K562 (cell line): Measurements from ENCODE around the gene JSRP1. TPM values are rescaled to one million over a fixed set of nuclear protein-coding genes. Genes with fewer than 3 reads are reported as not detected.

Experiments
- KLF16 ChIP-seq: IDR thresholded peaks from 2 replicates; pipeline ENCODE4 v1.6.1; 2016; ENCODE audit warnings: antibody characterized with exemption
- NCOA1 ChIP-seq: fragments of 450-650 bp; IDR thresholded peaks from 2 replicates; pipeline ENCODE4 v1.6.1; 2016; ENCODE audit warnings: low read depth
- PTBP1 ChIP-seq: fragments of 200-400 bp; formaldehyde crosslinking; IDR thresholded peaks from 2 replicates; pipeline ENCODE4 v1.6.1; 2017; ENCODE audit warnings: low read depth, low read length
- RFX1 ChIP-seq: fragments of 450-650 bp; IDR thresholded peaks from 2 replicates; pipeline ENCODE4 v1.6.1; 2016; ENCODE audit warnings: mild to moderate bottlenecking, moderate library complexity
- YY1 ChIP-seq, 3 experiments: IDR thresholded peaks; 2 replicates each; pipeline ENCODE4 v1.6.1; 2011; ENCODE audit warnings: low read length in 2 of 3, mild to moderate bottlenecking in 2 of 3, moderate library complexity in 2 of 3, borderline replicate concordance in 1 of 3, control low read depth in 1 of 3, low read depth in 1 of 3; ENCODE audit not compliant: insufficient read depth in 3 of 3, insufficient replicate concordance in 2 of 3, control insufficient read depth in 1 of 3, insufficient read length in 1 of 3; ENCODE audit errors: extremely low read depth in 1 of 3
- ZKSCAN3 ChIP-seq: fragments of 250-450 bp; sonication (Bioruptor Pico); IDR thresholded peaks from 2 replicates; pipeline ENCODE4 v1.4.0; 2020
- ZNF311 ChIP-seq: fragments of 250-450 bp; sonication (Bioruptor Pico); IDR thresholded peaks from 2 replicates; pipeline ENCODE4 v1.4.0; 2020; ENCODE audit warnings: mild to moderate bottlenecking, moderate library complexity
- ZNF445 ChIP-seq: fragments of 250-450 bp; sonication (Bioruptor Pico); IDR thresholded peaks from 2 replicates; pipeline ENCODE4 v1.4.0; 2020; ENCODE audit warnings: low read depth, mild to moderate bottlenecking, moderate library complexity
- polyA plus RNA-seq, 8 experiments: library from polyadenylated mRNA; depleted of rRNA in 4 of 8; stranded (reverse) in 5 of 8; unstranded in 3 of 8; fragments of >200 nt; fragmentation: Nextera tagmentation in 2 of 8; fragmentation: Illumina TruSeq in 1 of 8; extraction: Ambion mirVana in 2 of 8; extraction: Trizol in 1 of 8; gene quantifications; 2 replicates each; pipeline versions ENCODE4 v1.2.1 to v1.2.3, GENCODE V29; 2011 to 2014; ENCODE audit warnings: inconsistent platforms in 1 of 8, missing spikeins in 1 of 8
- total RNA-seq, 7 experiments: library from RNA; depleted of rRNA in 6 of 7; stranded (reverse); fragments of >200 nt in 6 of 7; fragmentation: Illumina TruSeq in 2 of 7; extraction: Trizol in 2 of 7; gene quantifications; 2 replicates each; pipeline versions ENCODE4 v1.2.1 to v1.2.3, GENCODE V29; 2011 to 2021; ENCODE audit warnings: low replicate concordance in 1 of 7
- TF ChIP-seq, protein P1 (sequence below), 2 experiments: IDR thresholded peaks; 2 replicates each; pipeline ENCODE4 v1.6.1; 2011; ENCODE audit warnings: borderline replicate concordance in 1 of 2, control low read depth in 1 of 2, low read depth in 1 of 2, low read length in 1 of 2, mild to moderate bottlenecking in 1 of 2, mixed read lengths in 1 of 2, moderate library complexity in 1 of 2; ENCODE audit not compliant: insufficient read depth in 1 of 2, insufficient read length in 1 of 2, poor library complexity in 1 of 2, severe bottlenecking in 1 of 2; ENCODE audit errors: extremely low read depth in 1 of 2
- TF ChIP-seq, protein P2 (sequence below): sonication (generic); formaldehyde crosslinking; IDR thresholded peaks from 2 replicates; pipeline ENCODE4 v1.8.1; 2023; ENCODE audit warnings: mild to moderate bottlenecking, missing genetic modification reagents
- TF ChIP-seq, protein P3 (sequence below), 2 experiments: fragments of 450-650 bp; conservative IDR thresholded peaks; 2 replicates each; pipeline ENCODE4 v1.6.1; 2017; ENCODE audit warnings: mild to moderate bottlenecking in 2 of 2, moderate library complexity in 2 of 2
- TF ChIP-seq, protein P4 (sequence below): fragments of 450-650 bp; IDR thresholded peaks from 2 replicates; pipeline ENCODE4 v1.6.1; 2016; ENCODE audit warnings: low read depth

Gene JSRP1
- total and polyA plus RNA-seq, 9 of the 15 experiments (the other 6 are each of a cell fraction or from before 2014, with no cell fraction given) = 0.08 to 1.2 (median 0.51) TPM; not detected in 4

DNA sequence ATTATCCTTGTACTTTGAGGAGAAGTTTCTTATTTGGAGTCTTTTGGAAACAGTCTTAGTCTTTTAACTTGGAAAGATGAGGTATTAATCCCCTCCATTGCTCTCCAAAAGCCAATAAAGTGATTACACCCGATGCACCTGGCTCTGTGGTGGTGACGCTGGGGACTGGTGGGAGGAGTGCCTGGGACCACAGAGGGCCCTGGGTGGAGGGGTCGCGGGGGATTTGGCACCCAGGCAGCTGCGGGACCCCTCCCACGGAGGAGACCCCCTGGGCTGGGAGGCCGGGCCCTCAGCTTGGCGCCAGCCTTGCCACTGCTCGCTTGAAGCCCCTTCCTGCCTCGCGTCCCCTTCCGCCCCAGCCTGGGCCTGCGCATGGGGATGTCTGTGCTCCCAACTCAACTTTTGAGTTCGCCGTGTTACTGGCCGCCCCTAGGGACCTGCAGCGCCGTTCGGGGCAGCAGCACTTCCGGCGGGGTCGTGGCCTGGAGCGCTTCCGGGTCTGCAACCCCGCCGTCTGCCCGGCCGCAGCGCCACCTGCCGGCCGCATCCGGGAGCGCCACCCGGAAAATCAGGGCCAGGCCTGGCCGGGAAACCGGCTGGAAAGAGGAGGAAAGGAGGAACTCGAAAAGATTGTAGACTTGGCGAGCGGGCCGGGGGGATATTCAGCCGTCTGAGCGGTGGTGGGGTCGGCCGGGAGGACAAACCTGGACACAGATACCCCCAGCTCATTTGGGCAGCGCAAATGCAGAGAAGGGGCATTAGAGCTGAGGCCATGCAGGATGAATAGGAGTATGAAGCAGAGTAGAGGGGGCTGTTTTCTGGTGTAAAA is 17.4 kb upstream of the JSRP1 start (continued):
- TF ChIP-seq, protein P1, sequence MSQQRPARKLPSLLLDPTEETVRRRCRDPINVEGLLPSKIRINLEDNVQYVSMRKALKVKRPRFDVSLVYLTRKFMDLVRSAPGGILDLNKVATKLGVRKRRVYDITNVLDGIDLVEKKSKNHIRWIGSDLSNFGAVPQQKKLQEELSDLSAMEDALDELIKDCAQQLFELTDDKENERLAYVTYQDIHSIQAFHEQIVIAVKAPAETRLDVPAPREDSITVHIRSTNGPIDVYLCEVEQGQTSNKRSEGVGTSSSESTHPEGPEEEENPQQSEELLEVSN (IDR thresholded peaks at IDR 0.05; ENCODE audit: borderline replicate concordance in 1 of 2, extremely low read depth in 1 of 2, insufficient read depth in 1 of 2, insufficient read length in 1 of 2, low read depth in 1 of 2, low read length in 1 of 2, poor library complexity in 1 of 2, severe bottlenecking in 1 of 2) = no peak
- peak; percentile 39; the same call in 1 of the 2 replicates for TF ChIP-seq KLF16
- TF ChIP-seq ZKSCAN3 = no peak
- TF ChIP-seq, protein P2, sequence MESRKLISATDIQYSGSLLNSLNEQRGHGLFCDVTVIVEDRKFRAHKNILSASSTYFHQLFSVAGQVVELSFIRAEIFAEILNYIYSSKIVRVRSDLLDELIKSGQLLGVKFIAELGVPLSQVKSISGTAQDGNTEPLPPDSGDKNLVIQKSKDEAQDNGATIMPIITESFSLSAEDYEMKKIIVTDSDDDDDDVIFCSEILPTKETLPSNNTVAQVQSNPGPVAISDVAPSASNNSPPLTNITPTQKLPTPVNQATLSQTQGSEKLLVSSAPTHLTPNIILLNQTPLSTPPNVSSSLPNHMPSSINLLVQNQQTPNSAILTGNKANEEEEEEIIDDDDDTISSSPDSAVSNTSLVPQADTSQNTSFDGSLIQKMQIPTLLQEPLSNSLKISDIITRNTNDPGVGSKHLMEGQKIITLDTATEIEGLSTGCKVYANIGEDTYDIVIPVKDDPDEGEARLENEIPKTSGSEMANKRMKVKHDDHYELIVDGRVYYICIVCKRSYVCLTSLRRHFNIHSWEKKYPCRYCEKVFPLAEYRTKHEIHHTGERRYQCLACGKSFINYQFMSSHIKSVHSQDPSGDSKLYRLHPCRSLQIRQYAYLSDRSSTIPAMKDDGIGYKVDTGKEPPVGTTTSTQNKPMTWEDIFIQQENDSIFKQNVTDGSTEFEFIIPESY = peak; percentile 78
- peak; percentile 43; the same call in 1 of the 2 replicates for TF ChIP-seq PTBP1
- TF ChIP-seq YY1 (IDR thresholded peaks at IDR 0.05; ENCODE audit: borderline replicate concordance in 1 of 3, control insufficient read depth in 1 of 3, extremely low read depth in 1 of 3, insufficient read depth in 3 of 3, insufficient read length in 1 of 3, insufficient replicate concordance in 2 of 3, low read depth in 1 of 3, low read length in 2 of 3) = peak in 2 of 3 experiments; percentile 46 to 60
- no peak for TF ChIP-seq RFX1
- TF ChIP-seq, protein P3, sequence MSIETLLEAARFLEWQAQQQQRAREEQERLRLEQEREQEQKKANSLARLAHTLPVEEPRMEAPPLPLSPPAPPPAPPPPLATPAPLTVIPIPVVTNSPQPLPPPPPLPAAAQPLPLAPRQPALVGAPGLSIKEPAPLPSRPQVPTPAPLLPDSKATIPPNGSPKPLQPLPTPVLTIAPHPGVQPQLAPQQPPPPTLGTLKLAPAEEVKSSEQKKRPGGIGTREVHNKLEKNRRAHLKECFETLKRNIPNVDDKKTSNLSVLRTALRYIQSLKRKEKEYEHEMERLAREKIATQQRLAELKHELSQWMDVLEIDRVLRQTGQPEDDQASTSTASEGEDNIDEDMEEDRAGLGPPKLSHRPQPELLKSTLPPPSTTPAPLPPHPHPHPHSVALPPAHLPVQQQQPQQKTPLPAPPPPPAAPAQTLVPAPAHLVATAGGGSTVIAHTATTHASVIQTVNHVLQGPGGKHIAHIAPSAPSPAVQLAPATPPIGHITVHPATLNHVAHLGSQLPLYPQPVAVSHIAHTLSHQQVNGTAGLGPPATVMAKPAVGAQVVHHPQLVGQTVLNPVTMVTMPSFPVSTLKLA (conservative IDR thresholded peaks at IDR 0.05) = peak; percentile 54 to 83; a peak in 3 of 4 replicates
- TF ChIP-seq NCOA1 = peak; percentile 54; the same call in 1 of the 2 replicates
- TF ChIP-seq, protein P4, sequence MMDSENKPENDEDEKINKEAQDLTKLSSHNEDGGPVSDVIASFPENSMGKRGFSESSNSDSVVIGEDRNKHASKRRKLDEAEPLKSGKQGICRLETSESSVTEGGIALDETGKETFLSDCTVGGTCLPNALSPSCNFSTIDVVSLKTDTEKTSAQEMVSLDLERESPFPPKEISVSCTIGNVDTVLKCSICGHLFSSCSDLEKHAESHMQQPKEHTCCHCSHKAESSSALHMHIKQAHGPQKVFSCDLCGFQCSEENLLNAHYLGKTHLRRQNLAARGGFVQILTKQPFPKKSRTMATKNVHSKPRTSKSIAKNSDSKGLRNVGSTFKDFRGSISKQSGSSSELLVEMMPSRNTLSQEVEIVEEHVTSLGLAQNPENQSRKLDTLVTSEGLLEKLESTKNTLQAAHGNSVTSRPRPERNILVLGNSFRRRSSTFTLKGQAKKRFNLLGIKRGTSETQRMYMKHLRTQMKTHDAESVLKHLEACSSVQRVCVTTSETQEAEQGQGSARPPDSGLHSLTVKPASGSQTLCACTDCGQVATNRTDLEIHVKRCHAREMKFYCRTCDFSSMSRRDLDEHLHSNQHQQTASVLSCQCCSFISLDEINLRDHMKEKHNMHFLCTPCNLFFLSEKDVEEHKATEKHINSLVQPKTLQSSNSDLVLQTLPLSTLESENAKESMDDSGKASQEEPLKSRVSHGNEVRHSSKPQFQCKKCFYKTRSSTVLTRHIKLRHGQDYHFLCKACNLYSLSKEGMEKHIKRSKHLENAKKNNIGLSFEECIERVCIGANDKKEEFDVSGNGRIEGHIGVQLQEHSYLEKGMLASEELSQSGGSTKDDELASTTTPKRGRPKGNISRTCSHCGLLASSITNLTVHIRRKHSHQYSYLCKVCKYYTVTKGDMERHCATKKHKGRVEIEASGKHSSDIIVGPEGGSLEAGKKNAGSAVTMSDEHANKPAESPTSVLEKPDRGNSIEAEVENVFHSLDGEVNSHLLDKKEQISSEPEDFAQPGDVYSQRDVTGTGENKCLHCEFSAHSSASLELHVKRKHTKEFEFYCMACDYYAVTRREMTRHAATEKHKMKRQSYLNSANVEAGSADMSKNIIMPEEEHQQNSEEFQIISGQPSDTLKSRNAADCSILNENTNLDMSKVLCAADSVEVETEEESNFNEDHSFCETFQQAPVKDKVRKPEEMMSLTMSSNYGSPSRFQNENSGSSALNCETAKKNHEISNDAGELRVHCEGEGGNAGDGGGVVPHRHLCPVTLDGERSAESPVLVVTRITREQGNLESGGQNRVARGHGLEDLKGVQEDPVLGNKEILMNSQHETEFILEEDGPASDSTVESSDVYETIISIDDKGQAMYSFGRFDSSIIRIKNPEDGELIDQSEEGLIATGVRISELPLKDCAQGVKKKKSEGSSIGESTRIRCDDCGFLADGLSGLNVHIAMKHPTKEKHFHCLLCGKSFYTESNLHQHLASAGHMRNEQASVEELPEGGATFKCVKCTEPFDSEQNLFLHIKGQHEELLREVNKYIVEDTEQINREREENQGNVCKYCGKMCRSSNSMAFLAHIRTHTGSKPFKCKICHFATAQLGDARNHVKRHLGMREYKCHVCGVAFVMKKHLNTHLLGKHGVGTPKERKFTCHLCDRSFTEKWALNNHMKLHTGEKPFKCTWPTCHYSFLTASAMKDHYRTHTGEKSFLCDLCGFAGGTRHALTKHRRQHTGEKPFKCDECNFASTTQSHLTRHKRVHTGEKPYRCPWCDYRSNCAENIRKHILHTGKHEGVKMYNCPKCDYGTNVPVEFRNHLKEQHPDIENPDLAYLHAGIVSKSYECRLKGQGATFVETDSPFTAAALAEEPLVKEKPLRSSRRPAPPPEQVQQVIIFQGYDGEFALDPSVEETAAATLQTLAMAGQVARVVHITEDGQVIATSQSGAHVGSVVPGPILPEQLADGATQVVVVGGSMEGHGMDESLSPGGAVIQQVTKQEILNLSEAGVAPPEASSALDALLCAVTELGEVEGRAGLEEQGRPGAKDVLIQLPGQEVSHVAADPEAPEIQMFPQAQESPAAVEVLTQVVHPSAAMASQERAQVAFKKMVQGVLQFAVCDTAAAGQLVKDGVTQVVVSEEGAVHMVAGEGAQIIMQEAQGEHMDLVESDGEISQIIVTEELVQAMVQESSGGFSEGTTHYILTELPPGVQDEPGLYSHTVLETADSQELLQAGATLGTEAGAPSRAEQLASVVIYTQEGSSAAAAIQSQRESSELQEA = peak; percentile 71; the same call in 1 of the 2 replicates
- no peak for TF ChIP-seq ZNF311 (CRISPR knock-in tag)
- TF ChIP-seq ZNF445 (CRISPR knock-in tag) = no peak
